GM12878 (cell line): Measurements from ENCODE around the gene KRT34. TPM values are rescaled to one million over a fixed set of nuclear protein-coding genes. Genes with fewer than 3 reads are reported as not detected.

Source experiments
- ATAC-seq: fragments of 200-7000 bp; cut with Tn5 transposase; 3 replicates; pipeline ENCODE4 v1.9.1; 2020; ENCODE audit warnings: mild to moderate bottlenecking, moderate library complexity
- BruUV-seq: library from RNA; stranded (reverse); fragments of 400-500 nt; replicated peaks from 2 replicates; lab custom pipeline; 2021; lab: Mats Ljungman, UMichigan
- CTCF ChIA-PET: fragments of 300-600 bp; sonication (Branson Sonifier 250); formaldehyde crosslinking; extraction: SDS; loops from one replicate; lab custom pipeline; 2021; ENCODE audit warnings: inconsistent platforms; lab: Yijun Ruan, JAX
- POLR2A ChIA-PET: fragments of 350-600 bp; formaldehyde crosslinking; extraction: SDS; loops from one replicate; lab custom pipeline; 2021; ENCODE audit warnings: inconsistent platforms; lab: Charles Lee
- RAD21 ChIA-PET: fragments of 300-600 bp; sonication (Branson Sonifier 250); formaldehyde crosslinking; loops from one replicate; lab custom pipeline; 2023; ENCODE audit warnings: antibody characterized with exemption; ENCODE audit not compliant: unreplicated experiment; lab: Charles Lee
- SMC1A ChIA-PET: fragments of 300-600 bp; sonication (Branson Sonifier 250); formaldehyde crosslinking; loops from one replicate; lab custom pipeline; 2023; ENCODE audit not compliant: unreplicated experiment, uncharacterized antibody; lab: Charles Lee
- DNase-seq: peaks from one replicate; pipeline ENCODE4 v3.0.0-alpha.2; 2011; ENCODE audit warnings: low read depth, low spot score
- FAIRE-seq: peaks from 3 replicates; lab custom pipeline; 2011; peaks lifted over from hg19 to GRCh38; lab: Jason Lieb, UNC
- H2AFZ ChIP-seq: 2 replicates; pipeline ENCODE4 v1.6.0; 2011; ENCODE audit warnings: low read depth, low read length, control low read depth; ENCODE audit not compliant: control insufficient read depth
- H3K27ac ChIP-seq: 2 replicates; pipeline ENCODE4 v1.5.1; 2011; ENCODE audit warnings: control low read depth; ENCODE audit not compliant: control insufficient read depth, insufficient read depth
- H3K27me3 ChIP-seq, 2 experiments: replicated peaks in 1 of 2; 2 replicates each; pipeline versions ENCODE4 v1.6.0 to v1.6.1; 2011; ENCODE audit warnings: low read length in 1 of 2; ENCODE audit not compliant: control insufficient read depth in 2 of 2, insufficient read depth in 2 of 2
- H3K36me3 ChIP-seq, 2 experiments: 2 replicates each; pipeline ENCODE4 v1.5.1; 2011; ENCODE audit warnings: low read length in 1 of 2; ENCODE audit not compliant: control insufficient read depth in 2 of 2, insufficient read depth in 2 of 2
- H3K4me1 ChIP-seq: 2 replicates; pipeline ENCODE4 v1.6.1; 2011; ENCODE audit warnings: mild to moderate bottlenecking, low read length, moderate library complexity, mixed read lengths; ENCODE audit not compliant: control insufficient read depth, insufficient read depth
- H3K4me2 ChIP-seq: 2 replicates; pipeline ENCODE4 v1.6.0; 2011; ENCODE audit warnings: control low read depth; ENCODE audit not compliant: control insufficient read depth, insufficient read depth
- H3K4me3 ChIP-seq: fragments of 200-600 bp; sonication (generic); 2 replicates; pipeline ENCODE4 v1.5.1; 2016
- H3K79me2 ChIP-seq: 2 replicates; pipeline ENCODE4 v1.6.0; 2011; ENCODE audit warnings: low read length; ENCODE audit not compliant: control insufficient read depth, insufficient read depth
- H3K9ac ChIP-seq: 2 replicates; pipeline ENCODE4 v1.8.0; 2011; ENCODE audit warnings: low read length, control low read depth, mixed read lengths; ENCODE audit not compliant: control insufficient read depth, insufficient read depth
- H3K9me3 ChIP-seq: replicated peaks from 3 replicates; pipeline ENCODE4 v1.5.1; 2011; ENCODE audit warnings: mild to moderate bottlenecking, low read length; ENCODE audit not compliant: control insufficient read depth, insufficient read depth
- H4K20me1 ChIP-seq: 2 replicates; pipeline ENCODE4 v1.6.0; 2011; ENCODE audit not compliant: control insufficient read depth, insufficient read depth
- CTCF ChIP-seq, 3 experiments: IDR thresholded peaks in 2 of 3; conservative IDR thresholded peaks in 1 of 3; 2 replicates each; pipeline ENCODE4 v1.5.1; 2011; ENCODE audit warnings: low read depth in 3 of 3, low read length in 3 of 3, mild to moderate bottlenecking in 3 of 3, control low read depth in 2 of 3, moderate library complexity in 2 of 3, inconsistent platforms in 1 of 3, mixed read lengths in 1 of 3; ENCODE audit not compliant: control insufficient read depth in 2 of 3, insufficient read depth in 1 of 3; ENCODE audit errors: extremely low read depth in 1 of 3
- EZH2 ChIP-seq: IDR thresholded peaks from 2 replicates; pipeline ENCODE4 v1.6.1; 2012; ENCODE audit warnings: low read depth, mild to moderate bottlenecking, control low read depth, inconsistent platforms, low read length, borderline replicate concordance; ENCODE audit not compliant: control insufficient read depth
- IKZF1 ChIP-seq: fragments of 450-650 bp; conservative IDR thresholded peaks from 2 replicates; pipeline ENCODE4 v1.6.1; 2017; ENCODE audit warnings: antibody characterized with exemption, mild to moderate bottlenecking
- IKZF2 ChIP-seq, 2 experiments: fragments of 450-650 bp; IDR thresholded peaks; 2 replicates each; pipeline ENCODE4 v1.6.1; 2017; ENCODE audit warnings: mild to moderate bottlenecking in 2 of 2, moderate library complexity in 2 of 2
- MEF2A ChIP-seq: IDR thresholded peaks from 2 replicates; pipeline ENCODE4 v1.6.1; 2011; ENCODE audit warnings: low read depth, mild to moderate bottlenecking, low read length, moderate library complexity; ENCODE audit not compliant: insufficient read depth
- MTA2 ChIP-seq: fragments of 450-650 bp; IDR thresholded peaks from 2 replicates; pipeline ENCODE4 v1.6.1; 2016; ENCODE audit warnings: low read depth, mild to moderate bottlenecking, moderate library complexity
- NFXL1 ChIP-seq: fragments of 450-650 bp; IDR thresholded peaks from 2 replicates; pipeline ENCODE4 v1.6.1; 2017; ENCODE audit warnings: antibody characterized with exemption, mild to moderate bottlenecking, borderline replicate concordance
- PKNOX1 ChIP-seq: fragments of 450-650 bp; IDR thresholded peaks from 2 replicates; pipeline ENCODE4 v1.6.1; 2016; ENCODE audit warnings: mild to moderate bottlenecking
- STAT3 ChIP-seq: IDR thresholded peaks from 2 replicates; pipeline ENCODE4 v1.6.1; 2011; ENCODE audit warnings: low read depth, low read length, improper control_type of control experiment
- WGBS: methylation state at CpG from one replicate; pipeline ENCODE4 v1.1.6; 2016; ENCODE audit warnings: low lambda C conversion rate; ENCODE audit not compliant: insufficient replicate concordance, insufficient coverage; ENCODE audit errors: missing lambda C conversion rate; 5-methylcytosine and 5-hydroxymethylcytosine counted together
- in situ Hi-C: fragments of 300-500 bp; cut with MboI; formaldehyde crosslinking; loops from 9 replicates; pipeline ENCODE4 v1.14.3; 2018; ENCODE audit warnings: mixed read lengths
- intact Hi-C: fragments of 100-400 bp; cut with micrococcal nuclease; formaldehyde crosslinking; loops from one replicate; pipeline ENCODE4 v1.14.2; 2022; ENCODE audit not compliant: unreplicated experiment
- polyA plus RNA-seq, 11 experiments: library from polyadenylated mRNA; depleted of rRNA in 4 of 11; unstranded in 6 of 11; stranded (reverse) in 5 of 11; fragments of >200 nt; fragmentation: Nextera tagmentation in 4 of 11; fragmentation: Illumina TruSeq in 1 of 11; extraction: Ambion mirVana in 4 of 11; extraction: Trizol in 1 of 11; gene quantifications; 1 replicate in 1 of 11; 2 replicates in 10 of 11; pipeline versions ENCODE4 v1.2.1 to v1.2.3, GENCODE V29; 2011 to 2016; ENCODE audit warnings: inconsistent platforms in 2 of 11, missing spikeins in 2 of 11, low read depth in 1 of 11
- total RNA-seq, 4 experiments: library from RNA; depleted of rRNA in 3 of 4; stranded (reverse); fragments of >200 nt in 3 of 4; fragmentation: Illumina TruSeq in 1 of 4; extraction: Trizol in 1 of 4; gene quantifications; 2 replicates each; pipeline versions ENCODE4 v1.2.1 to v1.2.3, GENCODE V29; 2013 to 2021
- TF ChIP-seq, protein P1 (sequence below): IDR thresholded peaks from 2 replicates; pipeline ENCODE4 v1.6.1; 2012; ENCODE audit warnings: mild to moderate bottlenecking, low read depth, low read length
- TF ChIP-seq, protein P2 (sequence below): fragments of 450-650 bp; IDR thresholded peaks from 2 replicates; pipeline ENCODE4 v1.6.1; 2017; ENCODE audit warnings: low read depth, mild to moderate bottlenecking, moderate library complexity

The KRT34 gene
- total and polyA plus RNA-seq, 10 of the 15 experiments (the other 5 are each of a cell fraction or from before 2014, with no cell fraction given) = not detected

DNA sequence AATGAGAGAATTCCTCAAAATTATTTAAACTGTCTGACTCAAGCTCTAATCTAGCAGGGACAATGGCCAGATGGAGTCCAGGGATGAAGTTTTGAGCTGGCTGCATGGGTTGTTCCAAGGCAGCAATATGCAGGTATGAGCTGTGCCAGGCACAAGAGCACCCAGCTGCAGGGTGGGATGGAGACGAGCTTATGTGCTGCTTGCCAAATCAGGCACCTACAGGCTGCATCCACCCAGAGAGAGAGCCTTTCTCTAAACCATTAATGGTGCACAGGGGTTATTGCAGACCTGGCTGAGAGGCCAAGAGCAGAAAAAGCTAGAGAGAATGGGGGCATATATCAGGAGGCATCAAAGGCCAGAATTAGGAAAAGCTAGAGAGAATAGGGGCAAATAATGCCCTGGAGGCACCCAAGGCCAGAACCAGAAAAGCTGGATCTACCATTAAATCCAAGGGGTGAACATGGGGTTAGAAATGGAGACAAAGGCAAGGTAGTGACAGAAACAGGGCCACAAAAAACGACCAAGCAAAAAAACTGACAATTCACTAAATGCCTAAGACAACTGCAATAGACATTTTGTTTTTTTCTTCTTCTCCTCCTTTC lies 42.4 kb downstream of the KRT34 start (continued):
- no peak for TF ChIP-seq CTCF (IDR thresholded peaks at IDR 0.05 in 2 of 3, conservative IDR thresholded peaks at IDR 0.05 in 1 of 3; ENCODE audit: control insufficient read depth in 2 of 3, extremely low read depth in 1 of 3, insufficient read depth in 1 of 3, low read depth in 3 of 3, low read length in 3 of 3)

DNA sequence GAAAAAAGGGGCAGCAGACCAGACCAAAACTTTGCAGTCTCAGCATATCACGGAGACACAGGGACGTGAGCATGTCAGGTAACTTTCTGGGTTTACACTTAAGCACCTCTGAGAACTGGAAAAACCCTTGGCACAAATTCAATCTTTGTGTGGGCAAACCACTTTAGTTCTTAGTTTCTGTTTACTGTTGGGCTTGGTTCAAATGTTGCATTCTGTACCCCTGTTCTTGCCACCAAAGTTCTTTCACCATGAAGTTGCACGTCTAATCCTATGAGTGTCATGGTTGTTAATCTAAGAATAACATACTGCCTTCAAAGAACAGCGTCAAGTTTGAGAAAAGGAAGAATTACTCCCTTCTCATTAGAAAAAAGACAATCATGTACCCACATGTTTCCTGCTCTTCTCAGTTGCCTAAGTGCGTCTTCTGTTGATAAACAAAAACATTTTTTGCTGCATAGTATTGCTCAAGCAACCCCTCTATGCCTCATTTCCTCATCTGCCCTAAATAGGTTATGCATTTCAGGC lies 43.1 kb downstream of the KRT34 start:
- Histone ChIP-seq H3K4me2 (peak overlapping the region; percentile 41), H3K27ac (no peak overlapping the region), H3K9ac (no peak overlapping the region), H3K9me3 (peaks cover 4% of the 10 kb centered on the region; the same call in 2 of the 3 replicates), H3K27me3 (no peaks in the 10 kb centered on the region), H3K4me1 (peaks cover 28% of the 10 kb centered on the region), H3K4me3 (no peak overlapping the region), H3K79me2 (no peaks in the 10 kb centered on the region), H3K36me3 (no peaks in the 10 kb centered on the region; a peak in 1 of 4 replicates), H4K20me1 (no peaks in the 10 kb centered on the region; the same call in 1 of the 2 replicates), H2AFZ (peak overlapping the region; percentile 15; the same call in 1 of the 2 replicates)
- ChIA-PET SMC1A (interaction anchor here (1.1 to 1.7 kb wide), 3 partner anchors 17 to 736 kb away, joined by 3 to 5 read pairs (median 4); no protein-coding TSS in a partner anchor), POLR2A (no interaction called here), CTCF (interaction anchor here (1.2 to 2.6 kb wide), 3 partner anchors 16 to 18 kb away, joined by 3 to 6 read pairs (median 5); no protein-coding TSS in a partner anchor), RAD21 (interaction anchor here (0.8 to 2.4 kb wide), 2 partner anchors 16 to 17 kb away, joined by 3 to 8 read pairs; no protein-coding TSS in a partner anchor)
- in situ Hi-C loops (no loop called here), intact Hi-C loops (no loop called here)
- DNase-seq (peak; percentile 89), FAIRE-seq (peak; percentile 83), ATAC-seq (peak; percentile 73)
- BruUV-seq = no TSS peak
- WGBS = 15% methylated on average over 5 of the region's 5 CpGs
- TF ChIP-seq STAT3 = 0 out of 2 replicates have a peak, but pooled peaks have one; percentile 68
- TF ChIP-seq, protein P1, sequence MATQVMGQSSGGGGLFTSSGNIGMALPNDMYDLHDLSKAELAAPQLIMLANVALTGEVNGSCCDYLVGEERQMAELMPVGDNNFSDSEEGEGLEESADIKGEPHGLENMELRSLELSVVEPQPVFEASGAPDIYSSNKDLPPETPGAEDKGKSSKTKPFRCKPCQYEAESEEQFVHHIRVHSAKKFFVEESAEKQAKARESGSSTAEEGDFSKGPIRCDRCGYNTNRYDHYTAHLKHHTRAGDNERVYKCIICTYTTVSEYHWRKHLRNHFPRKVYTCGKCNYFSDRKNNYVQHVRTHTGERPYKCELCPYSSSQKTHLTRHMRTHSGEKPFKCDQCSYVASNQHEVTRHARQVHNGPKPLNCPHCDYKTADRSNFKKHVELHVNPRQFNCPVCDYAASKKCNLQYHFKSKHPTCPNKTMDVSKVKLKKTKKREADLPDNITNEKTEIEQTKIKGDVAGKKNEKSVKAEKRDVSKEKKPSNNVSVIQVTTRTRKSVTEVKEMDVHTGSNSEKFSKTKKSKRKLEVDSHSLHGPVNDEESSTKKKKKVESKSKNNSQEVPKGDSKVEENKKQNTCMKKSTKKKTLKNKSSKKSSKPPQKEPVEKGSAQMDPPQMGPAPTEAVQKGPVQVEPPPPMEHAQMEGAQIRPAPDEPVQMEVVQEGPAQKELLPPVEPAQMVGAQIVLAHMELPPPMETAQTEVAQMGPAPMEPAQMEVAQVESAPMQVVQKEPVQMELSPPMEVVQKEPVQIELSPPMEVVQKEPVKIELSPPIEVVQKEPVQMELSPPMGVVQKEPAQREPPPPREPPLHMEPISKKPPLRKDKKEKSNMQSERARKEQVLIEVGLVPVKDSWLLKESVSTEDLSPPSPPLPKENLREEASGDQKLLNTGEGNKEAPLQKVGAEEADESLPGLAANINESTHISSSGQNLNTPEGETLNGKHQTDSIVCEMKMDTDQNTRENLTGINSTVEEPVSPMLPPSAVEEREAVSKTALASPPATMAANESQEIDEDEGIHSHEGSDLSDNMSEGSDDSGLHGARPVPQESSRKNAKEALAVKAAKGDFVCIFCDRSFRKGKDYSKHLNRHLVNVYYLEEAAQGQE = no peak
- no peak for TF ChIP-seq EZH2
- TF ChIP-seq, protein P2, sequence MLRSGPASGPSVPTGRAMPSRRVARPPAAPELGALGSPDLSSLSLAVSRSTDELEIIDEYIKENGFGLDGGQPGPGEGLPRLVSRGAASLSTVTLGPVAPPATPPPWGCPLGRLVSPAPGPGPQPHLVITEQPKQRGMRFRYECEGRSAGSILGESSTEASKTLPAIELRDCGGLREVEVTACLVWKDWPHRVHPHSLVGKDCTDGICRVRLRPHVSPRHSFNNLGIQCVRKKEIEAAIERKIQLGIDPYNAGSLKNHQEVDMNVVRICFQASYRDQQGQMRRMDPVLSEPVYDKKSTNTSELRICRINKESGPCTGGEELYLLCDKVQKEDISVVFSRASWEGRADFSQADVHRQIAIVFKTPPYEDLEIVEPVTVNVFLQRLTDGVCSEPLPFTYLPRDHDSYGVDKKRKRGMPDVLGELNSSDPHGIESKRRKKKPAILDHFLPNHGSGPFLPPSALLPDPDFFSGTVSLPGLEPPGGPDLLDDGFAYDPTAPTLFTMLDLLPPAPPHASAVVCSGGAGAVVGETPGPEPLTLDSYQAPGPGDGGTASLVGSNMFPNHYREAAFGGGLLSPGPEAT = peak; percentile 68; the same call in 1 of the 2 replicates
- 0 out of 2 replicates have a peak, but pooled peaks have one; percentile 11 for TF ChIP-seq PKNOX1
- TF ChIP-seq MTA2 = peak; percentile 44; the same call in 1 of the 2 replicates
- no peak for TF ChIP-seq MEF2A
- 0 out of 2 replicates have a peak, but pooled peaks have one; percentile 28 for TF ChIP-seq IKZF1
- TF ChIP-seq IKZF2 (IDR thresholded peaks at IDR 0.05) = peak; percentile 13 to 21; a peak in 2 of 4 replicates
- no peak for TF ChIP-seq NFXL1
